ENCODE measurements around the gene CBX8. TPM values are rescaled to one million over a fixed set of nuclear protein-coding genes. Genes with fewer than 3 reads are reported as not detected.

The CBX8 gene
- polyA plus RNA-seq, 2 of the 4 experiments (the other 2 are of a cell fraction) = 1.5 to 13.1 TPM

DNA sequence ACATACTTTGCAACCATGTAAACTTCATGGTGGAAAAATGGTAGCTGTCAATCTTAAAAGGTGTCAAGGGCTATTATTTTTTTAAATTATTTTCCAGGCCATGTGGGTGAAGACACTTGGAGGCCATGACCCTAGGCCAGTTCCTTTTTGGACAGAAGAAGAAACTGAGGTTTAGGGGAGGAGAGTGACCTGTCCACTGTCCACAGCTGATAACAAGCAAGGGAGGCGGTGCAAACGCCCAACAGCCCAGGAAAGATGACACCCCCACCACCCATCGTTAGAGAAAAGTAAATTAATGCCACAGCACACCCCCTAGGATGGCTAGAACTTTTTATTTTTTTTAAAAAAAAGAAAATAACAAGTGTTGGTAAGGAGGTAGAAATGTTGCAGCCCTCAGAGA is 46.9 kb downstream of the CBX8 start:
- no peak overlapping the region for H3K4me3 ChIP-seq
- WGBS (ENCODE audit: missing lambda C conversion rate) = 61% methylated on average over 3 of the region's 3 CpGs
- H3K9me3 ChIP-seq = no peaks in the 10 kb centered on the region
- POLR2A ChIA-PET = interaction anchor here (0.7 kb wide), 1 partner anchor 47 kb away, joined by 4 read pairs; the partner anchor contains the start of gene CBX8
- peaks cover 34% of the 10 kb centered on the region for H3K4me1 ChIP-seq
- no peak for TF ChIP-seq RCOR1 (IDR thresholded peaks at IDR 0.05; ENCODE audit: low read depth, low read length)
- TF ChIP-seq NPAS2 (CRISPR knock-in tag; IDR thresholded peaks at IDR 0.05; ENCODE audit: borderline replicate concordance) = no peak
- no peak for TF ChIP-seq SMC3 (IDR thresholded peaks at IDR 0.05)
- no peak for TF ChIP-seq EP300 (IDR thresholded peaks at IDR 0.05)
- TF ChIP-seq, protein P1, sequence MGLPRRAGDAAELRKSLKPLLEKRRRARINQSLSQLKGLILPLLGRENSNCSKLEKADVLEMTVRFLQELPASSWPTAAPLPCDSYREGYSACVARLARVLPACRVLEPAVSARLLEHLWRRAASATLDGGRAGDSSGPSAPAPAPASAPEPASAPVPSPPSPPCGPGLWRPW (IDR thresholded peaks at IDR 0.05) = no peak
- TF ChIP-seq EHMT2 (IDR thresholded peaks at IDR 0.05; ENCODE audit: low read depth) = no peak
- TF ChIP-seq KDM1A (IDR thresholded peaks at IDR 0.05; ENCODE audit: low read depth) = no peak
- no peak for TF ChIP-seq GATA3 (IDR thresholded peaks at IDR 0.05; ENCODE audit: borderline replicate concordance)
- no peak for TF ChIP-seq ESRRA (IDR thresholded peaks at IDR 0.05; ENCODE audit: borderline replicate concordance, low read length)
- TF ChIP-seq MAFK (IDR thresholded peaks at IDR 0.05; ENCODE audit: partially characterized antibody) = no peak
- TF ChIP-seq HOXB5 (CRISPR knock-in tag; IDR thresholded peaks at IDR 0.05) = no peak
- no peak for TF ChIP-seq RFX5 (IDR thresholded peaks at IDR 0.05)
- TF ChIP-seq, protein P2, sequence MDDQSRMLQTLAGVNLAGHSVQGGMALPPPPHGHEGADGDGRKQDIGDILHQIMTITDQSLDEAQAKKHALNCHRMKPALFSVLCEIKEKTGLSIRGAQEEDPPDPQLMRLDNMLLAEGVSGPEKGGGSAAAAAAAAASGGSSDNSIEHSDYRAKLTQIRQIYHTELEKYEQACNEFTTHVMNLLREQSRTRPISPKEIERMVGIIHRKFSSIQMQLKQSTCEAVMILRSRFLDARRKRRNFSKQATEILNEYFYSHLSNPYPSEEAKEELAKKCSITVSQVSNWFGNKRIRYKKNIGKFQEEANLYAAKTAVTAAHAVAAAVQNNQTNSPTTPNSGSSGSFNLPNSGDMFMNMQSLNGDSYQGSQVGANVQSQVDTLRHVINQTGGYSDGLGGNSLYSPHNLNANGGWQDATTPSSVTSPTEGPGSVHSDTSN (IDR thresholded peaks at IDR 0.05) = no peak
- TF ChIP-seq HOXB13 (CRISPR knock-in tag; IDR thresholded peaks at IDR 0.05; ENCODE audit: low read depth) = no peak
- no peak for TF ChIP-seq NFE2L2 (conservative IDR thresholded peaks at IDR 0.05; ENCODE audit: low read length)
- TF ChIP-seq NR3C1 (IDR thresholded peaks at IDR 0.05) = no peak
- TF ChIP-seq ZSCAN20 (CRISPR knock-in tag; IDR thresholded peaks at IDR 0.05) = no peak
- no peak for TF ChIP-seq JUNB (IDR thresholded peaks at IDR 0.05)
- TF ChIP-seq SREBF2 (IDR thresholded peaks at IDR 0.05) = no peak
- no peak for TF ChIP-seq HEYL (CRISPR knock-in tag; IDR thresholded peaks at IDR 0.05)
- H3K4me2 ChIP-seq = peak overlapping the region; percentile 14; the same call in 2 of the 3 replicates
- CTCF ChIA-PET = interaction anchor here (0.9 to 1.5 kb wide), 11 partner anchors 9 to 164 kb away, joined by 3 to 7 read pairs (median 4); no protein-coding TSS in a partner anchor
- no peak overlapping the region for H3K27ac ChIP-seq
- FAIRE-seq (no peak), DNase-seq (ENCODE audit: low read depth in 1 of 2, low spot score in 1 of 2) (no peak), ATAC-seq (no peak)

DNA sequence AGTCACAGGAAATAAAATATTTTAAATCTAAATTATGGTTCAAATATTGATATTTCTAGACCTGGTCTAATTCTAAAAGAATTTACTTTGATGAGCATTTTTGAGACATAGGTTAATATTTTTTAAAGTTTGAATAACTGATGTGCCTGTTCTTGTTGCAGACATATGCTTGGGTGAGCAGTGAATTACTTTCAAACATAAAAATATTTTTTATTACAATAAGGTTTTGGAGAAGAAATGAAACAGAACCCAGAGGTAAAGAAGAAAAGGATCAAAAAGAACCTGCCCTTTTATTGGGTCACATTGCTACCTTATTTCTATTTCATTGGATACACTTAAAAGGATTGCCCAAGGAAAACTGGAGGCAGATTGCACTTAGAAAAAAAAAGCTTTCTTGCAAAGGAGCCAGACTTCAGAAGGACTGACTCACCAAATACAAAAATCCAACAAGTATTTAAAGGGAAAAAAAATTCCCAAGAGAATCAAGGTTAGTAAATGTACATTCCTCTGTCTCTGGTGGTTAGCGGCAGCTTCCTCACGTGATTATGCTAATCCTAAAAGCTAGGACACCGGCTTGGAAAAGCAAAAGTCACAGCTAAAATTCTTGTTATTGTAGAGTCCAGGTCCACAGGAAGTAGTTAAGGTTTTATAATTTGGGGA is 47.6 kb downstream of the CBX8 start:
- POLR2A ChIA-PET = interaction anchor here (0.7 kb wide), 1 partner anchor 48 kb away, joined by 4 read pairs; the partner anchor contains the start of gene CBX8
- FAIRE-seq (peak; percentile 28), DNase-seq (ENCODE audit: low read depth in 1 of 2, low spot score in 1 of 2) (peak in 1 of 2 experiments; percentile 30), ATAC-seq (no peak)
- WGBS (ENCODE audit: missing lambda C conversion rate) = 47% methylated on average over 3 of the region's 3 CpGs
- Histone ChIP-seq H3K27ac (0 out of 6 replicates have a peak overlapping the region, but pooled peaks of 1 of the 2 experiments have one; percentile 4), H3K4me1 (peaks cover 34% of the 10 kb centered on the region), H3K4me3 (no peak overlapping the region), H3K9me3 (no peaks in the 10 kb centered on the region), H3K4me2 (peak overlapping the region; percentile 14; the same call in 2 of the 3 replicates)
- CTCF ChIA-PET = interaction anchor here (0.8 to 1.5 kb wide), 11 partner anchors 8 to 100 kb away, joined by 3 to 7 read pairs (median 3); no protein-coding TSS in a partner anchor
- TF ChIP-seq ZNF302 (CRISPR knock-in tag; IDR thresholded peaks at IDR 0.05) (no peak), FOXS1 (CRISPR knock-in tag; IDR thresholded peaks at IDR 0.05) (no peak), KDM1A (IDR thresholded peaks at IDR 0.05; ENCODE audit: low read depth) (no peak), EP300 (IDR thresholded peaks at IDR 0.05) (no peak), CEBPB (IDR thresholded peaks at IDR 0.05) (no peak), RNF2 (IDR thresholded peaks at IDR 0.05; ENCODE audit: borderline replicate concordance, low read depth) (no peak)
- TF ChIP-seq, protein P3, sequence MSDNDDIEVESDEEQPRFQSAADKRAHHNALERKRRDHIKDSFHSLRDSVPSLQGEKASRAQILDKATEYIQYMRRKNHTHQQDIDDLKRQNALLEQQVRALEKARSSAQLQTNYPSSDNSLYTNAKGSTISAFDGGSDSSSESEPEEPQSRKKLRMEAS (IDR thresholded peaks at IDR 0.05) = no peak
